GM12878 (cell line): Measurements from ENCODE around the gene KCNC2. TPM values are rescaled to one million over a fixed set of nuclear protein-coding genes. Genes with fewer than 3 reads are reported as not detected.
A peak's percentile ranks its signal among the peaks of the same experiment; 100 is the strongest.

Experiments used
- ATAC-seq: fragments of 200-7000 bp; cut with Tn5 transposase; 3 replicates; pipeline ENCODE4 v1.9.1; 2020; ENCODE audit warnings: mild to moderate bottlenecking, moderate library complexity
- BruUV-seq: library from RNA; stranded (reverse); fragments of 400-500 nt; replicated peaks from 2 replicates; lab custom pipeline; 2021; lab: Mats Ljungman, UMichigan
- CTCF ChIA-PET: fragments of 300-600 bp; sonication (Branson Sonifier 250); formaldehyde crosslinking; extraction: SDS; loops from one replicate; lab custom pipeline; 2021; ENCODE audit warnings: inconsistent platforms; lab: Yijun Ruan, JAX
- POLR2A ChIA-PET: fragments of 350-600 bp; formaldehyde crosslinking; extraction: SDS; loops from one replicate; lab custom pipeline; 2021; ENCODE audit warnings: inconsistent platforms; lab: Charles Lee
- RAD21 ChIA-PET: fragments of 300-600 bp; sonication (Branson Sonifier 250); formaldehyde crosslinking; loops from one replicate; lab custom pipeline; 2023; ENCODE audit warnings: antibody characterized with exemption; ENCODE audit not compliant: unreplicated experiment; lab: Charles Lee
- SMC1A ChIA-PET: fragments of 300-600 bp; sonication (Branson Sonifier 250); formaldehyde crosslinking; loops from one replicate; lab custom pipeline; 2023; ENCODE audit not compliant: unreplicated experiment, uncharacterized antibody; lab: Charles Lee
- DNase-seq: peaks from one replicate; pipeline ENCODE4 v3.0.0-alpha.2; 2011; ENCODE audit warnings: low read depth, low spot score
- FAIRE-seq: peaks from 3 replicates; lab custom pipeline; 2011; peaks lifted over from hg19 to GRCh38; lab: Jason Lieb, UNC
- H2AFZ ChIP-seq: 2 replicates; pipeline ENCODE4 v1.6.0; 2011; ENCODE audit warnings: low read depth, low read length, control low read depth; ENCODE audit not compliant: control insufficient read depth
- H3K27ac ChIP-seq: 2 replicates; pipeline ENCODE4 v1.5.1; 2011; ENCODE audit warnings: control low read depth; ENCODE audit not compliant: control insufficient read depth, insufficient read depth
- H3K27me3 ChIP-seq, 2 experiments: replicated peaks in 1 of 2; 2 replicates each; pipeline versions ENCODE4 v1.6.0 to v1.6.1; 2011; ENCODE audit warnings: low read length in 1 of 2; ENCODE audit not compliant: control insufficient read depth in 2 of 2, insufficient read depth in 2 of 2
- H3K36me3 ChIP-seq, 2 experiments: 2 replicates each; pipeline ENCODE4 v1.5.1; 2011; ENCODE audit warnings: low read length in 1 of 2; ENCODE audit not compliant: control insufficient read depth in 2 of 2, insufficient read depth in 2 of 2
- H3K4me1 ChIP-seq: 2 replicates; pipeline ENCODE4 v1.6.1; 2011; ENCODE audit warnings: mild to moderate bottlenecking, low read length, moderate library complexity, mixed read lengths; ENCODE audit not compliant: control insufficient read depth, insufficient read depth
- H3K4me2 ChIP-seq: 2 replicates; pipeline ENCODE4 v1.6.0; 2011; ENCODE audit warnings: control low read depth; ENCODE audit not compliant: control insufficient read depth, insufficient read depth
- H3K4me3 ChIP-seq: fragments of 200-600 bp; sonication (generic); 2 replicates; pipeline ENCODE4 v1.5.1; 2016
- H3K79me2 ChIP-seq: 2 replicates; pipeline ENCODE4 v1.6.0; 2011; ENCODE audit warnings: low read length; ENCODE audit not compliant: control insufficient read depth, insufficient read depth
- H3K9ac ChIP-seq: 2 replicates; pipeline ENCODE4 v1.8.0; 2011; ENCODE audit warnings: low read length, control low read depth, mixed read lengths; ENCODE audit not compliant: control insufficient read depth, insufficient read depth
- H3K9me3 ChIP-seq: replicated peaks from 3 replicates; pipeline ENCODE4 v1.5.1; 2011; ENCODE audit warnings: mild to moderate bottlenecking, low read length; ENCODE audit not compliant: control insufficient read depth, insufficient read depth
- H4K20me1 ChIP-seq: 2 replicates; pipeline ENCODE4 v1.6.0; 2011; ENCODE audit not compliant: control insufficient read depth, insufficient read depth
- ATF7 ChIP-seq: fragments of 450-650 bp; IDR thresholded peaks from 2 replicates; pipeline ENCODE4 v1.6.1; 2016; ENCODE audit warnings: low read depth, mild to moderate bottlenecking
- CBX5 ChIP-seq: sonication (generic); IDR thresholded peaks from 2 replicates; pipeline ENCODE4 v1.6.1; 2016; ENCODE audit warnings: low read depth, moderate library complexity, mild to moderate bottlenecking, inconsistent platforms
- DPF2 ChIP-seq: fragments of 450-650 bp; IDR thresholded peaks from 2 replicates; pipeline ENCODE4 v1.6.1; 2017; ENCODE audit warnings: mild to moderate bottlenecking
- IKZF2 ChIP-seq, 2 experiments: fragments of 450-650 bp; IDR thresholded peaks; 2 replicates each; pipeline ENCODE4 v1.6.1; 2017; ENCODE audit warnings: mild to moderate bottlenecking in 2 of 2, moderate library complexity in 2 of 2
- MTA2 ChIP-seq: fragments of 450-650 bp; IDR thresholded peaks from 2 replicates; pipeline ENCODE4 v1.6.1; 2016; ENCODE audit warnings: low read depth, mild to moderate bottlenecking, moderate library complexity
- MYB ChIP-seq: fragments of 150-350 bp; IDR thresholded peaks from 2 replicates; pipeline ENCODE4 v1.6.1; 2014; ENCODE audit warnings: mild to moderate bottlenecking, low read depth, low read length, borderline replicate concordance
- WGBS: methylation state at CpG from one replicate; pipeline ENCODE4 v1.1.6; 2016; ENCODE audit warnings: low lambda C conversion rate; ENCODE audit not compliant: insufficient replicate concordance, insufficient coverage; ENCODE audit errors: missing lambda C conversion rate; 5-methylcytosine and 5-hydroxymethylcytosine counted together
- in situ Hi-C: fragments of 300-500 bp; cut with MboI; formaldehyde crosslinking; loops from 9 replicates; pipeline ENCODE4 v1.14.3; 2018; ENCODE audit warnings: mixed read lengths
- intact Hi-C: fragments of 100-400 bp; cut with micrococcal nuclease; formaldehyde crosslinking; loops from one replicate; pipeline ENCODE4 v1.14.2; 2022; ENCODE audit not compliant: unreplicated experiment
- polyA plus RNA-seq, 11 experiments: library from polyadenylated mRNA; depleted of rRNA in 4 of 11; unstranded in 6 of 11; stranded (reverse) in 5 of 11; fragments of >200 nt; fragmentation: Nextera tagmentation in 4 of 11; fragmentation: Illumina TruSeq in 1 of 11; extraction: Ambion mirVana in 4 of 11; extraction: Trizol in 1 of 11; gene quantifications; 1 replicate in 1 of 11; 2 replicates in 10 of 11; pipeline versions ENCODE4 v1.2.1 to v1.2.3, GENCODE V29; 2011 to 2016; ENCODE audit warnings: inconsistent platforms in 2 of 11, missing spikeins in 2 of 11, low read depth in 1 of 11
- total RNA-seq, 4 experiments: library from RNA; depleted of rRNA in 3 of 4; stranded (reverse); fragments of >200 nt in 3 of 4; fragmentation: Illumina TruSeq in 1 of 4; extraction: Trizol in 1 of 4; gene quantifications; 2 replicates each; pipeline versions ENCODE4 v1.2.1 to v1.2.3, GENCODE V29; 2013 to 2021

The KCNC2 gene
- total and polyA plus RNA-seq, 10 of the 15 experiments (the other 5 are each of a cell fraction or from before 2014, with no cell fraction given) = 0.03 to 2.3 (median 0.08) TPM; not detected in 7

DNA sequence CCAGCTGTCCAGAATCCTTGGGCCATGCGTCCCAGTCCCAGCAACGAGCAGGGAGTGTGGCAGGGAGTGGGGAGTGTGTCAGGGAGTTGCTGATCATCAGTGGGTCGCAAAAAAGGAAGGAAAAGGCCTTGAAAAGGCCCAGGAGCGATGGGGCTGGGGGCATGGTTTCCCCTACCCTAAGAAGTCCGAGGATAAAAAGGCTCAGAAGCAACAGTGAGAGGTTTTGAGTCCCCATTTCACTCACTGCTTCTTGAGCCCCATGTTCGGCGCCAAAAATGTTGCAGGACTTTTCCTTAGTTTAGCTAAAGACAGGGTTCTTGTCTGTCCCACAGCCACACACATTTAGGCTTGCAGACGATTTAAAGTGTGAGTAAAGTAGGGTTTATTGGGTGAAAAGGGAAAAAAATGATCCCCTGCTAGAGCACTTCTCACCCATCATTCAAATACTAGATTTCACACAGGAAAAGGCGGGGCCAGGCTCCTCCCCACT is 189.5 kb downstream of the KCNC2 start:
- FAIRE-seq (no peak), ATAC-seq (no peak), DNase-seq (no peak)
- POLR2A ChIA-PET = interaction anchor here (1.1 kb wide), 1 partner anchor 10 kb away, joined by 3 read pairs; no protein-coding TSS in a partner anchor
- no TSS peak for BruUV-seq
- intact Hi-C loops (no loop called here), in situ Hi-C loops (no loop called here)
- CTCF ChIA-PET = interaction anchor here (0.7 kb wide), 2 partner anchors 51 to 77 kb away, joined by 3 read pairs; no protein-coding TSS in a partner anchor
- Histone ChIP-seq H2AFZ (no peak overlapping the region), H3K79me2 (no peaks in the 10 kb centered on the region), H3K9ac (no peak overlapping the region), H3K36me3 (no peaks in the 10 kb centered on the region), H4K20me1 (no peaks in the 10 kb centered on the region), H3K4me1 (no peaks in the 10 kb centered on the region), H3K9me3 (peaks cover 2% of the 10 kb centered on the region; the same call in 2 of the 3 replicates), H3K27ac (no peak overlapping the region), H3K27me3 (no peaks in the 10 kb centered on the region), H3K4me3 (no peak overlapping the region), H3K4me2 (no peak overlapping the region)
- RAD21 ChIA-PET = no interaction called here
- WGBS = 16% methylated on average over 9 of the region's 9 CpGs
- SMC1A ChIA-PET = no interaction called here
- TF ChIP-seq DPF2 = no peak
- peak; percentile 86 for TF ChIP-seq CBX5

DNA sequence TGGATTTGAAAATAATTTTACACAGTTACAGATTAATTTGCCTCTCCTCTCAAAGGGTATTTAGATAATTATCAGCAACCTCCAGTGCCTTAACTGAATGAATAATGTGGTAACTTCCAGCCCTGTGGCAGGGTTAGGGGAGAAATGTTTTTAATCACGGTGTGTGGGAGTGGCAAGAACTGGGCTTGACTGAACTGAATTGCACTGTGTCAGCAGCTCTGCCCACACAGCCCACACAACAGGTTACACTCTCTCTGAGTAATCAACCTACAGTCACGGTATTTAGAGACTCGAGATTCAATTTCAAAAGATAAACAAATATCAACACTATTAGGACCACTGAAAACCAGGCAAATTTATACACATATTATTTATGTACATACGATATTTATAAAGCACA is 198.5 kb downstream of the KCNC2 start:
- intact Hi-C loops (no loop called here), in situ Hi-C loops (no loop called here)
- Histone ChIP-seq H3K79me2 (no peaks in the 10 kb centered on the region), H2AFZ (no peak overlapping the region), H3K4me3 (no peak overlapping the region), H4K20me1 (no peaks in the 10 kb centered on the region), H3K36me3 (no peaks in the 10 kb centered on the region), H3K27ac (no peak overlapping the region), H3K27me3 (no peaks in the 10 kb centered on the region), H3K9me3 (no peaks in the 10 kb centered on the region), H3K4me1 (no peaks in the 10 kb centered on the region), H3K4me2 (no peak overlapping the region), H3K9ac (no peak overlapping the region)
- WGBS = 11% methylated on average over 4 of the region's 4 CpGs
- TF ChIP-seq DPF2 (peak; percentile 68; the same call in 1 of the 2 replicates), IKZF2 (IDR thresholded peaks at IDR 0.05) (peak in 1 of 2 experiments; percentile 28; a peak in 2 of 4 replicates), ATF7 (peak; percentile 55; the same call in 1 of the 2 replicates), MTA2 (peak; percentile 85), MYB (no peak)
- ATAC-seq (peak; percentile 89), FAIRE-seq (no peak), DNase-seq (no peak)
- no TSS peak for BruUV-seq
- ChIA-PET SMC1A (interaction anchor here (0.7 to 1.8 kb wide), 8 partner anchors 8 to 121 kb away, joined by 3 to 5 read pairs (median 4); no protein-coding TSS in a partner anchor), CTCF (no interaction called here), RAD21 (interaction anchor here (1.6 to 2.2 kb wide), 2 partner anchors 11 to 16 kb away, joined by 5 to 7 read pairs; no protein-coding TSS in a partner anchor), POLR2A (interaction anchor here (0.6 kb wide), 1 partner anchor 25 kb away, joined by 4 read pairs; no protein-coding TSS in a partner anchor)
